ENCODE measurements around the gene ACSL6.

ACSL6 gene

GRCh38 chr5:132055441-132055807, 44.0 kb upstream of the ACSL6 start:
- no peaks in the 10 kb centered on the region for H3K4me1 ChIP-seq (ENCODE audit: control insufficient read depth in 2 of 2, insufficient read depth in 2 of 2, low read length in 2 of 2)
- H3K36me3 ChIP-seq (ENCODE audit: control insufficient read depth in 2 of 2, insufficient read depth in 2 of 2, low read length in 2 of 2): no peaks in the 10 kb centered on the region
- no peak overlapping the region for H3K4me3 ChIP-seq (ENCODE audit: low read length in 2 of 2)
- no peaks in the 10 kb centered on the region for H3K9me3 ChIP-seq (ENCODE audit: control insufficient read depth in 2 of 2, low read length in 2 of 2)
- no peak overlapping the region for H3K27ac ChIP-seq (ENCODE audit: low read depth in 2 of 2, low read length in 2 of 2)
- H3K9ac ChIP-seq (ENCODE audit: low read depth in 1 of 2, low read length in 2 of 2): no peak overlapping the region
- peaks cover 0 to 2% of the 10 kb centered on the region in 2 donors for H3K27me3 ChIP-seq (ENCODE audit: control insufficient read depth in 2 of 2, insufficient read depth in 2 of 2, low read length in 2 of 2)

- H3K9me3 ChIP-seq (ENCODE audit: control insufficient read depth in 2 of 2, low read length in 2 of 2): no peaks in the 10 kb centered on the region
- H3K4me1 ChIP-seq (ENCODE audit: control insufficient read depth in 2 of 2, insufficient read depth in 2 of 2, low read length in 2 of 2): no peaks in the 10 kb centered on the region
- H3K9ac ChIP-seq (ENCODE audit: low read depth in 1 of 2, low read length in 2 of 2): no peak overlapping the region
- no peak overlapping the region for H3K4me3 ChIP-seq (ENCODE audit: low read length in 2 of 2)
- H3K27me3 ChIP-seq (ENCODE audit: control insufficient read depth in 2 of 2, insufficient read depth in 2 of 2, low read length in 2 of 2): peaks cover 0 to 2% of the 10 kb centered on the region in 2 donors
- no peaks in the 10 kb centered on the region for H3K36me3 ChIP-seq (ENCODE audit: control insufficient read depth in 2 of 2, insufficient read depth in 2 of 2, low read length in 2 of 2)
- no peak overlapping the region for H3K27ac ChIP-seq (ENCODE audit: low read depth in 2 of 2, low read length in 2 of 2)
These were observed 43.4 kb upstream of the ACSL6 start for GRCh38 chr5:132054697-132055440.

GRCh38 chr5:132054031-132054696, 42.7 kb upstream of the ACSL6 start:
- H3K27me3 ChIP-seq (ENCODE audit: control insufficient read depth in 2 of 2, insufficient read depth in 2 of 2, low read length in 2 of 2): peaks cover 0 to 2% of the 10 kb centered on the region in 2 donors
- no peak overlapping the region for H3K4me3 ChIP-seq (ENCODE audit: low read length in 2 of 2)
- H3K27ac ChIP-seq (ENCODE audit: low read depth in 2 of 2, low read length in 2 of 2): no peak overlapping the region
- no peaks in the 10 kb centered on the region for H3K4me1 ChIP-seq (ENCODE audit: control insufficient read depth in 2 of 2, insufficient read depth in 2 of 2, low read length in 2 of 2)
- no peak overlapping the region for H3K9ac ChIP-seq (ENCODE audit: low read depth in 1 of 2, low read length in 2 of 2)
- no peaks in the 10 kb centered on the region for H3K9me3 ChIP-seq (ENCODE audit: control insufficient read depth in 2 of 2, low read length in 2 of 2)
- H3K36me3 ChIP-seq (ENCODE audit: control insufficient read depth in 2 of 2, insufficient read depth in 2 of 2, low read length in 2 of 2): no peaks in the 10 kb centered on the region

- H3K9ac ChIP-seq (ENCODE audit: low read depth in 1 of 2, low read length in 2 of 2): no peak overlapping the region
- no peak overlapping the region for H3K4me3 ChIP-seq (ENCODE audit: low read length in 2 of 2)
- H3K27me3 ChIP-seq (ENCODE audit: control insufficient read depth in 2 of 2, insufficient read depth in 2 of 2, low read length in 2 of 2): peaks cover 0 to 2% of the 10 kb centered on the region in 2 donors
- no peak overlapping the region for H3K27ac ChIP-seq (ENCODE audit: low read depth in 2 of 2, low read length in 2 of 2)
- H3K9me3 ChIP-seq (ENCODE audit: control insufficient read depth in 2 of 2, low read length in 2 of 2): no peaks in the 10 kb centered on the region
- no peaks in the 10 kb centered on the region for H3K36me3 ChIP-seq (ENCODE audit: control insufficient read depth in 2 of 2, insufficient read depth in 2 of 2, low read length in 2 of 2)
- no peaks in the 10 kb centered on the region for H3K4me1 ChIP-seq (ENCODE audit: control insufficient read depth in 2 of 2, insufficient read depth in 2 of 2, low read length in 2 of 2)
These were observed 42.0 kb upstream of the ACSL6 start for GRCh38 chr5:132053483-132053882.

DNA sequence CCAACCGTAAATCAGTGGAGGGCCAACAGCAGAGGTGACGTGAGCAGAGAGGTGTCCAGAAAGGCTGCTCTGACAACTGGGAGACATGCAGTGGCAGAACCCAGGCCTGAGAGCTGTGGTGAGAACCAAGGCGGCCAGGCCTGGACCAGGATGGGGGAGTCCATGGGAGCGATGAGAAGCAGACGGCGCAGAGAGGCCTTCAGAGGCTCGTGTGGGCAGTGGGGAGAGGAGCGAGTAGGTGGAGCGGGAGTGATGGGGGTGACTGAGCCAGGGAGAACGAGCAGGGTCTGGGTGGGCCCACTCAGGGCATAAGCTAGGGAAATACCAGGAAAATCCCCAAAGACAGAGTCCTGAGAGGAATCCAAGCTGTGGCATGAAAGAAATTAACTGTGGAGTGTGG, 41.1 kb upstream of the ACSL6 start:
- peaks cover 0 to 2% of the 10 kb centered on the region in 2 donors for H3K27me3 ChIP-seq (ENCODE audit: control insufficient read depth in 2 of 2, insufficient read depth in 2 of 2, low read length in 2 of 2)

DNA sequence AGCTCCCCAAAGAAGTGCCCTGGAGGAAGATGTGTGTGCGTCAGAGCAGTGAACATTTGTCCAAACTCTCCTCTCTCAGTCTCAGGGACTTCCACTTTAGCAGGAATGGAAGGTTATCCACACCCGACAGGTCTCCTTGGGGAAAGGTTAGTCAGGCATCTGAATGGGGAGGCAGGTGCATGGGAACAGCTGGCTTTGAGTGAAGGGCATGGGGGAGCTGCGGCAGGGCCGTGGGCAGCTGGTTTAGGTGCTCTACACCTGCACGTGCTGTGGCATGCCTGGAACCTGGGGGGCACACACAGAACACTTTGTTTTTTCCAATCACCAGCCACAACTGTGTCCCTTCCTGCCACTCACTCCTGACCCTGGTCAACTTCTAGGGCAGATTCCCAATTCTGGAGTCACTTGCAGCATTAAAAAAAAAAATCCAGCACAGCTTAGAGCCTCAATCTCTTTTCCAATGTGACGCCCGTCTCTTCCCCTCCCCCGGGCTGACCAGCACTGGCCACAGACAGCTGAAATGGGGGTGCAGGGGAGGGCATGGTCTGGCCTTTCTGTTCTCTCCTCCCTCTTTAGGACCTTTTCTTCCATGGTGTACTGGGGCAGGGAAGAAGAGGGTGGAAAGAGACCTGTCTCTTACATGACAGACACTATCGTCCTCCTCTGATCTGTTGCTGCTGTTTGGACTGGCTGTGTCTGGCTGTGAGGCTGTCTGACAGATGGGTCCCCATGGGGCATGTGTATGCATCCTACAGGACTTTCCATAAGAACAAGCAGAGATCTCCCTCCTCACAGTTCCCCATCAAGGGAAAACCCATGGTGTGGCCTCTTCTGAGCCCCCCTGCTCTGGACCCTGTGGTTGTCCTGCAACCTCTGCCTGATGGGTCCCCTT, 39.4 kb upstream of the ACSL6 start:
- H3K27me3 ChIP-seq (ENCODE audit: control insufficient read depth in 2 of 2, insufficient read depth in 2 of 2, low read length in 2 of 2): no peaks in the 10 kb centered on the region

More for the DNA sequence above, 41.1 kb upstream of the ACSL6 start:
- Histone ChIP-seq H3K36me3 (ENCODE audit: control insufficient read depth in 2 of 2, insufficient read depth in 2 of 2, low read length in 2 of 2) (no peaks in the 10 kb centered on the region), H3K4me1 (ENCODE audit: control insufficient read depth in 2 of 2, insufficient read depth in 2 of 2, low read length in 2 of 2) (no peaks in the 10 kb centered on the region), H3K27ac (ENCODE audit: low read depth in 2 of 2, low read length in 2 of 2) (no peak overlapping the region), H3K9ac (ENCODE audit: low read depth in 1 of 2, low read length in 2 of 2) (no peak overlapping the region), H3K4me3 (ENCODE audit: low read length in 2 of 2) (no peak overlapping the region), H3K9me3 (ENCODE audit: control insufficient read depth in 2 of 2, low read length in 2 of 2) (no peaks in the 10 kb centered on the region)

DNA sequence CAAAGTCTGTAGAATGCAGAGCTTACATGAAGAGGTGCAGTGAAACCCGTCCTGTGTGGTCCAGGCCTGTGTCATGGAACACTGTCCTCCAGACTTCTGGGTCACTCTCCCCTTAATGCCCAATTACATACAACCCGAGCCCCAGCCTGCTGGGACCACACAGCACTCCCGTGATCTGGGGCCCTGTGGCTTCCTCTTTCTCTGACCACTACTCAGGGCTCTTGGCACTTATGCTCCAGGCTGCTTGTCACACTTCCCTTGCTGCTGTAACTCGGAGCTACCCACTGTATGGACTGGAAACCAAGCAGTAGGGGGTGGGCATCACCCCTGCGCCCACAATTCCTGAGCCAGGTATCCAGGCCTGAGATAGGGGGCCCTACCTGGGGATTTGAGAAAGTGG, 38.7 kb upstream of the ACSL6 start:
- Histone ChIP-seq H3K9ac (ENCODE audit: low read depth in 1 of 2, low read length in 2 of 2) (no peak overlapping the region), H3K36me3 (ENCODE audit: control insufficient read depth in 2 of 2, insufficient read depth in 2 of 2, low read length in 2 of 2) (no peaks in the 10 kb centered on the region), H3K4me3 (ENCODE audit: low read length in 2 of 2) (no peak overlapping the region)

More for the DNA sequence above, 39.4 kb upstream of the ACSL6 start:
- H3K4me3 ChIP-seq (ENCODE audit: low read length in 2 of 2): no peak overlapping the region
- H3K36me3 ChIP-seq (ENCODE audit: control insufficient read depth in 2 of 2, insufficient read depth in 2 of 2, low read length in 2 of 2): no peaks in the 10 kb centered on the region
- H3K27ac ChIP-seq (ENCODE audit: low read depth in 2 of 2, low read length in 2 of 2): no peak overlapping the region
- no peak overlapping the region for H3K9ac ChIP-seq (ENCODE audit: low read depth in 1 of 2, low read length in 2 of 2)
- no peaks in the 10 kb centered on the region for H3K9me3 ChIP-seq (ENCODE audit: control insufficient read depth in 2 of 2, low read length in 2 of 2)
- no peaks in the 10 kb centered on the region for H3K4me1 ChIP-seq (ENCODE audit: control insufficient read depth in 2 of 2, insufficient read depth in 2 of 2, low read length in 2 of 2)

GRCh38 chr5:132049559-132049958, 38.1 kb upstream of the ACSL6 start:
- H3K27ac ChIP-seq (ENCODE audit: low read depth in 2 of 2, low read length in 2 of 2): no peak overlapping the region
- H3K27me3 ChIP-seq (ENCODE audit: control insufficient read depth in 2 of 2, insufficient read depth in 2 of 2, low read length in 2 of 2): no peaks in the 10 kb centered on the region
- no peak overlapping the region for H3K9ac ChIP-seq (ENCODE audit: low read depth in 1 of 2, low read length in 2 of 2)
- no peak overlapping the region for H3K4me3 ChIP-seq (ENCODE audit: low read length in 2 of 2)
- no peaks in the 10 kb centered on the region for H3K4me1 ChIP-seq (ENCODE audit: control insufficient read depth in 2 of 2, insufficient read depth in 2 of 2, low read length in 2 of 2)
- H3K36me3 ChIP-seq (ENCODE audit: control insufficient read depth in 2 of 2, insufficient read depth in 2 of 2, low read length in 2 of 2): no peaks in the 10 kb centered on the region
- no peaks in the 10 kb centered on the region for H3K9me3 ChIP-seq (ENCODE audit: control insufficient read depth in 2 of 2, low read length in 2 of 2)

More for the DNA sequence above, 38.7 kb upstream of the ACSL6 start:
- Histone ChIP-seq H3K27ac (ENCODE audit: low read depth in 2 of 2, low read length in 2 of 2) (no peak overlapping the region), H3K9me3 (ENCODE audit: control insufficient read depth in 2 of 2, low read length in 2 of 2) (no peaks in the 10 kb centered on the region), H3K27me3 (ENCODE audit: control insufficient read depth in 2 of 2, insufficient read depth in 2 of 2, low read length in 2 of 2) (no peaks in the 10 kb centered on the region), H3K4me1 (ENCODE audit: control insufficient read depth in 2 of 2, insufficient read depth in 2 of 2, low read length in 2 of 2) (no peaks in the 10 kb centered on the region)

GRCh38 chr5:132049093-132049492, 37.6 kb upstream of the ACSL6 start:
- H3K9me3 ChIP-seq (ENCODE audit: control insufficient read depth in 2 of 2, low read length in 2 of 2): no peaks in the 10 kb centered on the region
- no peaks in the 10 kb centered on the region for H3K27me3 ChIP-seq (ENCODE audit: control insufficient read depth in 2 of 2, insufficient read depth in 2 of 2, low read length in 2 of 2)
- H3K9ac ChIP-seq (ENCODE audit: low read depth in 1 of 2, low read length in 2 of 2): no peak overlapping the region
- no peaks in the 10 kb centered on the region for H3K4me1 ChIP-seq (ENCODE audit: control insufficient read depth in 2 of 2, insufficient read depth in 2 of 2, low read length in 2 of 2)
- no peak overlapping the region for H3K27ac ChIP-seq (ENCODE audit: low read depth in 2 of 2, low read length in 2 of 2)
- H3K36me3 ChIP-seq (ENCODE audit: control insufficient read depth in 2 of 2, insufficient read depth in 2 of 2, low read length in 2 of 2): no peaks in the 10 kb centered on the region
- no peak overlapping the region for H3K4me3 ChIP-seq (ENCODE audit: low read length in 2 of 2)

DNA sequence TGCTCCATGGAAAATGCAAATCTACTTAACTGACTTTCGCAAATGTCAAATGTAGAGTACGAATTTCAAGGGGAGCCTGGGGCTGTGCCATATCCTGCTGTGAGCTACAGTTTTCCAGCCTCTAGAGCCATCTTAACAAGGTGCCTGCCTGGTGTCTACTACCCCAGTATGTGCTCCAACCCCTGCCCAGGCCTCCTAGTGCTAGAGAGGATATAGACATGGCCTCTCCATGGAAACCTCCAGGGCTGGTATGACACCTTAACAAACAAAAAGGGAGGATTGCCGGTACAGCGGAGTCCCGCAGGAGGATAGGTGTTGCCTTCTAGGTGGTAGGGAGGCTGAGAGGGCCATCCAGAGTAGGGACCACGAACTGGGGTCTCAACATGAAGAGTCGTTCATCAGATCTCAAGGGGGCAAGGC, 35.4 kb upstream of the ACSL6 start:
- Histone ChIP-seq H3K27ac (ENCODE audit: low read depth in 2 of 2, low read length in 2 of 2) (no peak overlapping the region), H3K4me1 (ENCODE audit: control insufficient read depth in 2 of 2, insufficient read depth in 2 of 2, low read length in 2 of 2) (no peaks in the 10 kb centered on the region), H3K9ac (ENCODE audit: low read depth in 1 of 2, low read length in 2 of 2) (no peak overlapping the region), H3K4me3 (ENCODE audit: low read length in 2 of 2) (no peak overlapping the region), H3K27me3 (ENCODE audit: control insufficient read depth in 2 of 2, insufficient read depth in 2 of 2, low read length in 2 of 2) (peaks cover 0 to 4% of the 10 kb centered on the region in 2 donors), H3K36me3 (ENCODE audit: control insufficient read depth in 2 of 2, insufficient read depth in 2 of 2, low read length in 2 of 2) (no peaks in the 10 kb centered on the region), H3K9me3 (ENCODE audit: control insufficient read depth in 2 of 2, low read length in 2 of 2) (no peaks in the 10 kb centered on the region)

All from mucosa of rectum (tissue), 2 donors.